ENCODE data around the gene TBCD.

Gene TBCD

DNA sequence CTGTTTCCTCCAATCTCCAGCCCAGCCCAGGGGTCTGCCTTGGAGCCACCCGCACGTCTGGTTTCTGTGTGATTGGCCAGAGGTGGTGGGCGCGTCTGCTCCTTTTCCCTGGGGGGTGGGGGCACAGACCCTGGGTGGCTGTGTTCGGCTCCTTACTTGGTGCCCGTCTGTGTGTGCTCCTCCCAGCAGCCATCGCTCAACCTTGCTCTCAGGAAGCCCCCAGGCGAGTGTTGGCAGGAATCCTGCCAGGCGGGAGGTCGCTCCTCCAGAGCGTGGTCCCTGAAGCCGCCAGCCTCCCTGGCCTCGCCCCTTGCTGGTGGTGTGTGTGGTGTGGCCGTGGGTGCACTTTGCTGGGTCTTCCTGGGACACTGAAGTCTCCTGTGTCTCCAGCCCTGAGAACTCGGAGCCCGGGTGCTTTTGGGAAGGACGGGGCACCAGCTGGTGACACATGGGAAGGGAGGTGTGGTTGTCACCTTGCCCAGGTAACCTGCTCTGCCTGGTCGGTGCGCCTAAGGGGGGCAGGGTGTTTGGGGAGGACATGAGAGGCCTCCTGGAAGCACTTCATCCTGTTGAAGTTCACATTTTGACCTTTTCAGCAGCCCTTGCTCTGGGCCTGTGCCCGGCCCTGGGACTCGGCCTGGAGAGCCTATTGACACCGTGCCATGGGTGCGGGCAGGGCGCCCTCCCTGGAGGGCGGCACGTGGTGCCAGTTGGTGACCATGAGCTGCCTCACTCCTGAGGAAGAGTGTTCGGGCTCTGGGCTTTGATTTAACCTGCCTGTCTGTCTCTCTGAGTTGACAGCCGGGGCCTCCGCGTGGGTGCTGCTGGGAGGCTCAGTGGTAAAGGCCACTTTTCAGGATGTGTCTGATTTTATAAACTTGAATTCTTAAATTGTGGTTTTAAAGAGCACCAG is 137.0 kb downstream of the TBCD start:
- DNase-seq (ENCODE audit: low spot score): no peak

DNA sequence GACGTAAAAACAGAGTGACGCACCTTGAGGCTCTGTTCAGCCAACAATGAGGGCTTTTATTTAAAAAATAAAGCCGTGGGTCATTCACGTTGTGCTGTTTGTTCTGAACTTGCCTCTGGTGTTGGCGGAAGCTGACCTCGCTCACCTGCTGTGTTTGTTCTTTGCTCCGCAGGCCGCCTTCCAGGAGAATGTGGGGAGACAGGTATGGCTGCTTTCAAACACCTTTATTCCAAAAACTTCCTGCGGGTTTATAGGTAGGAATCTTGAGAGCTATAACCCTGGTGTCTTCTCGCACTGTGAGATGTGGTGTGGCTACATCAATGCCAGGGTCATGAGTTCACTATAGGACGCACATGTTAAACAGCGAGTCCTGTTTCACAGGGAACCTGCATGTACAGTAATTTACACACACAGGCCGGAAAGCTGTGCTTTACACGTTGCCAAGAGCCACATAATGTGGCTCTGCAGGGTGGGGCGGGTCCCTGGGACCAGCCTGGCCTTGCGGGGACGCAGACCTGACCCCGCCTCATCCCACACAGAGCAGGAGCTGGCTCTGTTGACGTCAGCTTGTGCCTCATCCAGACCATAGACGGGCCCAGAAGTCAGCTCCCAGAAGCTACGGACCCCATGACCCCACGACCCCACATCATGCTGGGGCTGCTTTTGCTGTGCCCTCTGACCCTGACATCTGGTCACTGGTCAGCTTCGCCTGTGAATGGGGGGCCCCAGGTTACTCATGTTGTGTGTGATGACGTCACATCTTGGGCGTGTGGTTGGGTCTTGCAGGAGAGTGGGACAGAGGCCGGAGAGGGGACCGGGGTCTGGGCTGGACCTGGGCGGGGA is 137.9 kb downstream of the TBCD start:
- no peak for DNase-seq (ENCODE audit: low spot score)

DNA sequence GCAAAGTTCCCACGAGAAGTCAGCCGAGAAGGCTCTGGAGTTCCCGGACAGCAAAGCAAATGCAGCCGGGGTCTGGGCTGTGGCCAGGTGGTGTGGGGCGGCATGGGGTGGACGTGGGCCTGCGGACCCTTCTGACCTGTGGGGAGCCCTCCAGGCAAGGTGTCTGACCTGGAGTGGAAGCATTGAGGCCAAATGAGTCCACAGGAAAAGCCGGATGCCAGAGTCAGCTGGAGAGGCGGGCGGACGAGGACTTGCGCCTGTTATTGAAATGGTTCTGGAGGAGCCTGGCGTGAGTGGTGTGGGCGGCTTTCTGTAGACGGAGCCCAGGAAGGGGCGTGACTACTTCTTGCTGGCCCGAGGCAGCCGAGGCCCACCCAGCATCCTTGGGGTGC is 138.5 kb downstream of the TBCD start:
- DNase-seq (ENCODE audit: low spot score): no peak

DNA sequence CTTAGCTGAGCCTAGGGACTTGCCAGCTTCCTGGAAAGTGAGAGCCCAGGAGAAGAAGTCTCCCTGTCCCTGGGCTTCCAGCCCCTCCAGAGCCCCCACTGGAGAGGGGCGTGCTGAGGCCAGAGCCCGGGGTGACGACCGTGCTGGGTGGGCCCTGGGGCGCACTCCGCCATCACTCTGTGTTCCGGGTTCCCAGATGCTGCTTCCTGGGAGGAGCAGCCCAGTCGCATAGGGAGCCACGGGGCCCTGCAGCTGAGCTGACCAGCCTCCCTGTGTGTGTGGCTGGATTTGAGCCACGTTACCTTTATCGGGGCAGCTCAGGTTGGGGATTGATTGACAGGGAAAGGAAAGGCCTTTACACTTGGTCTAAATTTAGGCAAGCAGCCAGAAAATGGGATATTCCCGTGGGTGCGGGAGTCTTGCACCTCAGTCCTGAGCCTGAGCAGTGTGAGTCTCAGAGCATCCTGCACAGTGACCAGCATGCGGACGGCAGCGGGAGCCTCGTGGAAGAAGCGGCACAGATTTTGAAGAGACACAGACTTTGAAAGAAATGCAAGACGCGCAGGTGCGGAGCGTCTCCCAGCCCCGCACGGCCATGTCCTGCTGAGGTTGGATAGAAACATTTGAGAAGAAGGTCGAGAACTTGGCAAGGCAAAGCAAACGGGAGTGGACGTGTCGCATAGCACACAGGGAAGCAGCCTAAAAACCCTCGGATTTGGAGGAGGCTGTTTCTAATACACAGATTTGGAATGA is 139.2 kb downstream of the TBCD start:
- DNase-seq (ENCODE audit: low spot score): no peak

DNA sequence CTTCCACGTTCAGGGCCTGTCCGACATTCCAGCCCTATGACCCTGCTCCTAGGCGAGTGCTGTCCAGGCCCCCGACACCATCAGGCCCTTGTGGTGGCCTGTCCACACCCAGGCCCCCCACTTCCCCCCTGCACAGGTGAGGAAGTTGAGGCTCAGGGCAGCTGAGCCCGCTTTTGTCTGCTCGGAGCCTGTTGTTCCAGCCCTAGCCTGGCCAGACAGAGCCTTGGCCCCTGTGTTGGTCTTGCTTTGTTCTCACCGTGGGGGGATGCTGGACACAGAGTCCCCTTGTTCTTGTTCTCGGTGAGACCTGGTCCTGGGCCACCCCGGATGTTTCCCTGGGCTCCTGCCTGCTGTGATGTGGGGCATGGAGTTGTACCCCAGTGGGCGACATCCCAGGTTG is 140.0 kb downstream of the TBCD start:
- DNase-seq (ENCODE audit: low spot score): no peak

DNA sequence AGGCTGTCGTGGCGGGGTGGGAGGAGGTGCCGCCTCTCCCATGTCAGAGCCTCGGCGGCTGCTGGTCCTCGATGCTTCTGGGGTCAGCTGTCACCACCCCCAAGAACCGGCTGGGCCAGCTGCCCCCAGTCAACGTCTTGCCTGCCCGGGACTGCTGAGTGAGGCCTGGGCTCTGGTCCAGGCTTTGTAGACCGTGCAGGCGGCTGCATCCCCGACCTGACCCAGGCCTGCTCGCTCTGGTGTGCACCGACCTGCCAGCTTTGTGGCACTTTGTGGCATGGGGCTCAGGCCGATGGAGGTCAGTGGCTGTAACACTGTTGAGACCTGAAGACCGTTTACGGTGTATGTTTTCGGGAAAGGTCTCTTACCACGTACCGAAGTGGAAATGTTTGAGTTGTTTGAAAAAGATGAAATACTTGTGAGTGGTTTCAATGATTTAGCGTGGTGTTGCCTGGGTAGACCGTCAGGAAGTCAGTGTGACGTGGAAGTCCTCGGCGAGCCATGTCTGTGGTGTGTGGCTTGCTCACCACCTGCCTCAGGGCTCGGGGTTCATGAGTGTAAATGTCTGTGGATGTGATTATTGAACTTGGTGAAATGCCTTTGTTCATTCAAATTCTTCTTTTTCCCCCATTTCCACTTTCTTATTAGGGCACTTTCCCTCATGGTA is 141.2 kb downstream of the TBCD start:
- DNase-seq (ENCODE audit: low spot score): no peak

DNA sequence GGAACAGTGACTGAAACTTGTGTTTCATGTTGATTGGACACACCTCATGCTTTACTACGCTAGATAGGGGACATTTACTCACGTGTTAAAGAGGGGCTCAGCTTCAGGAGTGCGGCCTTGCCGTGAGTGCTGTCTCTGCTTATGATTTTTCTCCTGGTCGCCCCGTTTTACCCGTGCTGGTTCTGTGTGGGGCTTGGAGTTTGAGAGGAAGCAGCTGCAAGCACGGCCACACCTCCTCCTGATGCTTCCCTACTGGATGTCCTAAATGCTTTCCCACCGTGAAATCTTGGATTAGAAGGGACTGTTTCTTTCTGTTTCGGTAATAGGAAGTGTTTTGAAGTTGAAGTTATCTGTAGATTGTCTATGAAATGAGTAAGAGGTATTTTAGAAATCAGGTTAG is 141.9 kb downstream of the TBCD start:
- no peak for DNase-seq (ENCODE audit: low spot score)

DNA sequence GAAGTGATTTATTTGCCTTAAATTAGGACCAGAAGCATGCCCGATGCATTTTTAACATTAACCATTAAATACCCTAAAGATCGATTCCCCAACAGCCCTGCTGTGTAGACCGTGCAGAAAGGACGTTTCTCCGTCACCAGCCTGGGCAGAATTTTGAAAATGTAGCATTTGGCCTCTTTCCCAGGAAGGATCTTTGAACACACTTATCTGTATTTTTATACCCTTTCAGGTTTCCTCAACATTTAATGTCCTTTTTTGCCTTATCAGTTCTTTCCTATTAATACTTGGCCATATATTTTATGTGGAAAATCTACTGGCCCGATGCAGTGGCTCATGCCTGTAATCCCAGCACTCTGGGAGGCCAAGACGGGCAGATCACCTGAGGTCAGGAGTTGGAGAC is 142.5 kb downstream of the TBCD start:
- no peak for DNase-seq (ENCODE audit: low spot score)

DNA sequence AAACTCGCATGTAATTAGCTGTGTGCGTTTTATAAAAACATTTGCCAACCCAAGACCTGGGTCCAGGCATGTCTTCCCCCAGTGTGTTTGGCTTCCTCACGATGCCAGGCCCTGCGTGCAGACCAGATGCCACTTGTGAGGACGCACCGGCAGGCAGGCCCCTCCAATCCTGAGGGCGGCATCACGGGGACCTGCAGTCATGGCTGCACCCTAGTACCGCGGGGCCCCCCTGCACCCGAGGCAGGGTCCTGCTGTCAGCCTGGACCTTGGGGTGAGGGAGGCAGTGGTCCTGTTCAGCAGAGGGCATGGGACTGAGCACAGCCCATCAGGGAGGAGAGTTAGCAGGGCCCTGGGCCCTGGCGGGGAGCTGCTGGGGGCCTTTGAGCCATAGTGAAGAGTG is 143.2 kb downstream of the TBCD start:
- DNase-seq (ENCODE audit: low spot score): no peak

DNA sequence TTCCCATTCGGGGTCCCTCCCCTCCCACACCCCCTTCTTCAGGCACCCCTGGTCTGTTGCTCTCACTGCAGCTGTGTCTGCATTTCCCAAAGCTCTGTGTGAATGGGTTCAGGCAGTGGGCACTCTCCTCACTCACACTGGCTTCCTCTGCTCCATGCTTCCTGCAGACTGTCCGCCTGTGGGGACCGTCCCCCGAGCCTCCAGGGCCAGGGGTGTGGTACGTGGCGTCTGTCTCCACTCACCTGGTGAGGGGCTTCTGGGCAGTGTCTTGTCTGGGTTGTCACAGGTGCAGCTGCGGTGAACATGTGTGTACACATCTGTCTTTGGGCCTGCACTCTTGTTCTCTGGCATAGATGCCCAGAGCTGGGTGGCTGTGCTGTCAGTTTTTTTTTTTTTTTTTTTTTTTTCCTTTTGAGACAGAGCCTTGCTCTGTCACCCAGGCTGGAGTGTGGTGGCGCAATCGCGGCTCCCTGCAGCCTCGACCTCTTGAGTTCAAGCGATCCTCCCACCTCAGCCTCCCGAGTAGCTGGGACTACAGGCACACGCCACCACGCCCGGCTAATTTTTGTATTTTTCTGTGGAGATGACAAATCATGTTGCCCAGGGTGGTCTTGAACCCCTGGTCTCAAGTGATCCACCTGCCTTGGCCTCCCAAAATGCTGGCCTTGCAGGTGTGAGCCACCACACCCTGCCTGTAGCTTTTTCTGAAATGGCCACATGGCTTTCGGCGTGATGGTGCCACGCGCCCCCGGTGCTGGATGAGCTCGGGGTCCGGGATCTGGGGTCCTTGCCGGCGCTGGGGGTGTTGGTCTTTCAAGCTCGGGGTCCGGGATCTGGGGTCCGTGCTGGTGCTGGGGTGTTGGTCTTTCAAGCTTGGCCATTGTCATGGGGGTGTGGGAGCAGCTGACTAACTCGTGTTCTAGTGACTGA is 144.5 kb downstream of the TBCD start:
- no peak for DNase-seq (ENCODE audit: low spot score)

DNA sequence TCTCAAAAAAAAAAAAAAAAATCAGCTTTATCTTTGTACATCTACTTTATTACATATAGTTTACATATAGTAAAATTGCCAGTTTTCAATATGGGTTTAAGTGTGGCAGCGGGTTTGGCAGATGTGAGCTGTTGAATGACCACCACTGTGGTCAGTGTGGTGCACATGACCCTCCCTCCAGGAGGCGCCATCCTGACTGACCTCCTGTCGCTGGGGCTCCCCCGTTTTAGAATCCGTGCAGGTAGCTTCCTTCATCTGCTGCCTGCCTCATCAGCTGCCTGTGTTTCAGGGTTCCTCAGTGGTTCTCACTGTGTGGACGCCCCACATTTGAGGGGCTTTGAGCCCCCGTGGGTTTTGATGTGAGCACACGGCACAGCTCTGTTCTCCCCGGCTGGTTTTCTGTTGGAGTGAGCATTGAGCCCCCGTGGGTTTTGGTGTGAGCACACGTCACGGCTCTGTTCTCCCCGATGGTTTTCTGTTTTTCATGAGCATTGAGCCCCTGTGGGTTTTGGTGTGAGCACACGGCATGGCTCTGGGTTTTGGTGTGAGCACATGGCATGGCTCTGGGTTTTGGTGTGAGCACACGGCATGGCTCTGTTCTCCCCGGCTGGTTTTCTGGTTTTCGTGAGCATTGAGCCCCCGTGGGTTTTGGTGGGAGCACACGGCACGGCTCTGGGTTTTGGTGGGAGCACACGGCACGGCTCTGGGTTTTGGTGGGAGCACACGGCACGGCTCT is 145.8 kb downstream of the TBCD start:
- DNase-seq (ENCODE audit: low spot score): no peak

DNA sequence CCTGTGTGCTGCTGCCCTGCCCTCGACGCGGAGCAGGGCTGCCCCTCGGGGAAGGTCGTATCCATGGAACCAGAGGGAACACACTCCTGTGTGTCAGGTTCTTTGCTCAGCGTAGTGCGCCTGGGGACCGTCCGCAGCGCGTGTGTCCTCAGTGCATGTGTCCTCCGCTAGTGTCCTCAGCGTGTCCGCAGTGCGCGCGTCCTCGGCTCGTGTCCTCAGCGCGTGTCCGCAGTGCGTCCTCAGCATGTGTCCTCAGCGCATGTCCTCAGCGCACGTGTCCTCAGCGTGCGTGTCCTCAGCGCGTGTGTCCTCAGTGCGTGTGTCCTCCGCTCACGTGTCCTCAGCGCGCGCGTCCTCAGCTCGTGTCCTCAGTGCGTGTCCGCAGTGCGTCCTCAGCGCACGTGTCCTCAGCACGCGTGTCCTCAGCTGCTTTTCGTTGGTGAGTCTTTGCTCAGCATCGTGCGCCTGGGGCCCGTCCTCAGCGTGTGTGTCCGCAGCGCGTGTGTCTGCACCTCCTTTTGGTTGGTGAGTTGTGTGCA is 147.2 kb downstream of the TBCD start:
- no peak for DNase-seq (ENCODE audit: low spot score)

DNA sequence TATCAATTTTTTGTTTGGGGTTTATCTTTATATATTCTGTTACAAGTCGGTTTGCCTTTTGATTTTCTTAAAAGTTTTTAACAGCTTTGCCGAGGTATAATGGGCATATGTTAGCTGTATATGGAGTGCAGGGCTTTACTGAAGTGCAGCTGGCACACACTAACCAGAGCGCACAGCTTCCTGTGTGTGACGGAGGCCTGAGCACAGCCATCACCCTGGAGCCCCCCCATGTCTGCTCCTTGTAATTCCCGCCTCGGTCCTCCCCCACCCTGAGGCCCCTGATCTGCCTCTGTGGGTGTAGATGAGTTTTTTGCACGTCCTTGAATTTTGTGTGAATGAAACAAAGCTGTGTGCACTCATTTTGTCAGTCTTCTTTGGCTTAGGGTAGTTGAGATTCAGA is 148.1 kb downstream of the TBCD start:
- no peak for DNase-seq (ENCODE audit: low spot score)

DNA sequence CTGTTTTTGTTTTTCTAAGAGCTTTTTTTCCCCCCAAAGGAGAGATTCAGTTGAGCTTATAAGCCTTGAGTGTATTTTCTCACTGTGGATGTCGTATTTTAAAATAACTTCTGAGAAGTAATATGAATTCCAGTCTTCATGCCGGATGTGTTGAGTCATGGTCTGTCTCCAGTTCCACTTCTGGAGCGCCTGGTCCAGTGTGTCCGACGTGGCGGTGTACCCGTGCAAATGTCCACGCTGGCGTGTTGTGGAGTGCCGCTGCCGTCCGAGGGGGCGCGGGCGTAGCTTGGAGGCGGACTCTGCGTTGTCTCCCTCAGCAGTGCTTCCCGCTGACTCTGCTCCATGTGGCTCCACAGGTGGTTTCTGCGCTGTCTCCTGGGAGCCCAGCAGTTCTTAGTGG is 148.9 kb downstream of the TBCD start:
- DNase-seq (ENCODE audit: low spot score): no peak

DNA sequence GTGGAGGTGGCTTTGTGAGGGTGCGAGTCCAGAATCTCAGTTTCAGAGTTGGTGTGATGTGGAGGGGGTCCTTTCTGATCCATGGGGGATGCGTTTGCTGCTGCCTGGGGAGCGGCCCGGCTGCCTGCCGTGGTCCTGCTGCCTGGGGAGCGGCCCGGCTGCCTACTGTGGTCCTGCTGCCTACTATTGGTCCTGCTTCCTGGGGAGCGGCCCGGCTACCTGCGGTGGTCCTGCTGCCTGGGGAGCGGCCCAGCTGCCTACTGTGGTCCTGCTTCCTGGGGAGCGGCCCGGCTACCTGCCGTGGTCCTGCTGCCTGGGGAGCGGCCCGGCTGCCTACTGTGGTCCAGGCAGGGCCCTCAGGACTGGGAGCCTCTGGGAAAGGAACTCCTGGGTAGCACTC is 149.5 kb downstream of the TBCD start:
- no peak for DNase-seq (ENCODE audit: low spot score)

DNA sequence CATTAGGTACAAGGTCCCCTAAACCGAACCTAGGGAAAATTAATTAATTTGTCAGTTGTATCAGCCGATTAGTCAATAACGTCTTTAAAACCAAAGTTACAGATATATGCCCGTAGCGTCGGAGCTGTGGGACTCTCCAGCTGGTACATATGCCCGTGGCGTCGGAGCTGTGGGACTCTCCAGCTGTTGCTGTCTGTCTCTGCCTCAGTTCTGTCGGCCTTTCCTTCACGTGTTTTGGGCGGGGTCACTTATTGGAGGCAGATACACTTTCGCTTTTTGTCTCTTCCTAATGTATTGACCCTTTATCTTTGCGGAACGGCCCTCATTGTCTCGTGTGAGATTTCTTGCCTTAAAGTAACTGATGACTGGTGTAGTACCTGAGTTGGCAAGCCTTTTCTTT is 150.0 kb downstream of the TBCD start:
- DNase-seq (ENCODE audit: low spot score): no peak

DNA sequence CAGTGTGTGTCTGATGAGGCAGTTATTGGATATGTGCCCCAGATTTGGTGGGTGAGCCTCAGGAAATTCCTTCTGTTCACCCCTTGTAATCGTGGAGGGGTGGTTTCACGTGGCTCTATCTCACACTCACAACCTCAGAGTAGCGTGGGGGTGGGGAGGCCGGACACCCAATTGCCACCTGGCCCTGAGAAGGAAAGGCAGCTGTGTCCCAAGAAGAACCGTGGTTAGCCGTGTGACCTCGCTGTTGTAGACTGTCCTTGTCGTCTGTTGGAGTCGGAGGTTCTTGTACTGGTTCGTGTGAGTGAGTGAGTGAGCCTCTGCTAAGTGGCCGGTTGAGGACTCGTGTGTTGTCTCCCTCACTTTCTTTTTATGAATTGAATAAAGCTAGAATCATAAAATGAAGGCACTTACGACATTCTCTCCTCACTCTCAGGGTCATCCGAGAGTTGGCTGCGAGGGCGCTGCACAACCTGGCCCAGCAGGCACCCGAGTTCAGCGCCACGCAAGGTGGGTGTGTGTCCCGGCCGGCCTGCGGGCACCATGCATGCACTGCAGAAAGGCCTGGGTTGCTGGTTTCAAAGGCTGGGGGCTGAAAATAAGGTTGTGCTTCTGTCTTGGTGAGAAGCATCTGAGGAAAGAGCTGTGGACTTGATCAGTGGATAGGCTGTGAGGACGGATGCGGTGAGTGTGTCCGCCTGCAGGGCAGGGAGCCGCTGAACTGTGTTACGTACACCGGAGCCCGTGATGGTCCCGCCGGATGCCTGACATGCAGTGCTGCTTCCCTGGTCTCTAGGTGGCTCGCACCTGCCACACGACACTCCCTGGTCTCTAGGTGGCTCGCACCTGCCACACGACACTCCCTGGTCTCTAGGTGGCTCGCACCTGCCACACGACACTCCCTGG is 151.4 kb downstream of the TBCD start:
- no peak for DNase-seq (ENCODE audit: low spot score)

DNA sequence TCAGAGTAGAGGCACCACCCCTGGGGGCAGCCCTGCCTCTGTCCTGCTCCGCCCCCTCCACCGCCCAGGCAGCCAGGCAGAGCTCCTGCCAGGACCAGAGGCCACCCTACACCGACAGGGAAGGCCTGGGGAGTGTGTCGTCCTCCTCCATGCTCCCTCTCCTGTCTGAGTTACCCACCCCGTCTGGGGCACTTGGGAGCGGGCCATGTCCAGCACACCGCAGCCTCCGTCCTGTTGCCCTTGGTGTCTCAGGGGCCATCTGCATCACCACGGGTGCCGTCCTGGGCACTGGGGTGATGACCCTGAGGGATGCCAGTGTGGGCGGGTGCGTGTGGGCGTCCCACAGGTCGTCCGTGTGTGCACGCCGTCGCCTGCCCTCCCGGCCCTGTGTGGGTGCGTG is 153.3 kb downstream of the TBCD start:
- DNase-seq (ENCODE audit: low spot score): no peak

Measured in hematopoietic multipotent progenitor cell treated with erythropoietin and hydrocortisone succinate and interleukin-3 and kit ligand, for 17 days (in vitro differentiated cells).